ACHN (cell line): ENCODE data around the gene FSHR.

Source experiments
- DNase-seq: peaks from one replicate; pipeline ENCODE4 v3.0.0-alpha.2; 2015
- in situ Hi-C: cut with HindIII; loops from 2 replicates; pipeline ENCODE4 v1.10.0; 2017; ENCODE audit warnings: low sequenced_read_pairs, low pct_ligation_motif_present, low pct_unique_long_range_greater_than_20kb

The FSHR gene

GRCh38 chr2:49043405-49043982, 110.8 kb downstream of the FSHR start:
- in situ Hi-C loops = no loop called here

GRCh38 chr2:49042488-49042887, 111.8 kb downstream of the FSHR start:
- no peak for DNase-seq
- in situ Hi-C loops = no loop called here

More at GRCh38 chr2:49043405-49043982, 110.8 kb downstream of the FSHR start:
- DNase-seq = no peak

- no peak for DNase-seq
- in situ Hi-C loops = no loop called here
These were observed 113.3 kb downstream of the FSHR start for GRCh38 chr2:49041061-49041460.

GRCh38 chr2:49037197-49037596, 117.1 kb downstream of the FSHR start:
- in situ Hi-C loops = no loop called here
- no peak for DNase-seq

- in situ Hi-C loops = no loop called here
- no peak for DNase-seq
These were observed 118.8 kb downstream of the FSHR start for GRCh38 chr2:49035481-49035880.

- DNase-seq = no peak
These were observed 120.7 kb downstream of the FSHR start for GRCh38 chr2:49033394-49034185.

GRCh38 chr2:49032936-49033335, 121.4 kb downstream of the FSHR start:
- no peak for DNase-seq
- in situ Hi-C loops = no loop called here

More at GRCh38 chr2:49033394-49034185, 120.7 kb downstream of the FSHR start:
- in situ Hi-C loops = no loop called here

- DNase-seq = no peak
- in situ Hi-C loops = no loop called here
These were observed 122.2 kb downstream of the FSHR start for GRCh38 chr2:49032126-49032525.

- no peak for DNase-seq
- in situ Hi-C loops = no loop called here
These were observed 124.9 kb downstream of the FSHR start for GRCh38 chr2:49029406-49029805.

- no peak for DNase-seq
- in situ Hi-C loops = no loop called here
These were observed 126.2 kb downstream of the FSHR start for GRCh38 chr2:49028101-49028500.

- DNase-seq = no peak
- in situ Hi-C loops = no loop called here
These were observed 127.6 kb downstream of the FSHR start for GRCh38 chr2:49026706-49027105.

- in situ Hi-C loops = no loop called here
These were observed 133.0 kb downstream of the FSHR start for GRCh38 chr2:49021271-49021670.

GRCh38 chr2:49005261-49005660, 149.1 kb downstream of the FSHR start:
- in situ Hi-C loops = no loop called here
- DNase-seq = no peak

More at GRCh38 chr2:49021271-49021670, 133.0 kb downstream of the FSHR start:
- no peak for DNase-seq

GRCh38 chr2:49004036-49004626, 150.2 kb downstream of the FSHR start:
- in situ Hi-C loops = no loop called here
- DNase-seq = no peak

GRCh38 chr2:49003201-49003600, 151.1 kb downstream of the FSHR start:
- in situ Hi-C loops = no loop called here
- no peak for DNase-seq

GRCh38 chr2:49002750-49003149, 151.6 kb downstream of the FSHR start:
- in situ Hi-C loops = no loop called here
- DNase-seq = no peak

GRCh38 chr2:49000695-49001094, 153.6 kb downstream of the FSHR start:
- in situ Hi-C loops = no loop called here
- no peak for DNase-seq

GRCh38 chr2:48998449-48998848, 155.9 kb downstream of the FSHR start:
- in situ Hi-C loops = no loop called here
- DNase-seq = no peak

GRCh38 chr2:48993576-48993975, 160.7 kb downstream of the FSHR start:
- in situ Hi-C loops = no loop called here
- no peak for DNase-seq
